PC-3 (cell line): ENCODE measurements around the gene ARNT2.

Experiments used
- CTCF ChIP-seq: fragments of 300-600 bp; sonication (generic); conservative IDR thresholded peaks from 2 replicates; pipeline ENCODE4 v1.5.1; 2017; ENCODE audit warnings: antibody characterized with exemption, low read depth, mild to moderate bottlenecking, low read length
- EZH2 ChIP-seq: fragments of 300-600 bp; sonication (generic); IDR thresholded peaks from one replicate; pipeline ENCODE4 v1.6.1; 2017; ENCODE audit warnings: antibody characterized with exemption, mild to moderate bottlenecking, low read length; ENCODE audit not compliant: unreplicated experiment

- TF ChIP-seq CTCF, result no peak
- no peak for TF ChIP-seq EZH2
Measured at GRCh38 chr15:80588801-80589200, 184.6 kb downstream of the ARNT2 start.
